Measurements from ENCODE around the gene C9orf153. TPM values are rescaled to one million over a fixed set of nuclear protein-coding genes. Genes with fewer than 3 reads are reported as not detected.
A peak's percentile ranks its signal among the peaks of the same experiment; 100 is the strongest.

Gene C9orf153
- total RNA-seq, 1 experiment from 2014 or later: not detected

- H3K9me3 ChIP-seq: no peaks in the 10 kb centered on the region
- H3K36me3 ChIP-seq (ENCODE audit: control insufficient read depth, insufficient read depth, low read length): no peaks in the 10 kb centered on the region; the same call in 1 of the 2 replicates
- Mint-ChIP-seq H3K4me3 (ENCODE audit: unreplicated experiment) (peak overlapping the region; percentile 76), H3K36me3 (ENCODE audit: insufficient read depth, unreplicated experiment) (peaks cover 18% of the 10 kb centered on the region), H3K27ac (ENCODE audit: unreplicated experiment) (peak overlapping the region; percentile 91), H3K27me3 (ENCODE audit: insufficient read depth, unreplicated experiment) (no peaks in the 10 kb centered on the region), H3K4me1 (ENCODE audit: low read depth, unreplicated experiment) (peaks cover 10% of the 10 kb centered on the region), H3K9me3 (ENCODE audit: unreplicated experiment) (no peaks in the 10 kb centered on the region)
- no peak for TF ChIP-seq CTCF (IDR thresholded peaks at IDR 0.05; ENCODE audit: insufficient read depth in 1 of 2, low read depth in 1 of 2, low read length in 1 of 2, severe bottlenecking in 1 of 2, unreplicated experiment in 1 of 2)
- H3K27me3 ChIP-seq (replicated peaks; ENCODE audit: control insufficient read depth, insufficient read depth, low read length): no peaks in the 10 kb centered on the region
- H3K4me3 ChIP-seq (ENCODE audit: low read depth, low read length): peak overlapping the region; percentile 84
- DNase-seq: no peak
- POLR2A ChIA-PET: no interaction called here
- peaks cover 3% of the 10 kb centered on the region; the same call in 1 of the 2 replicates for H3K4me1 ChIP-seq
- BruUV-seq (replicated peaks): TSS peak; percentile 87
- intact Hi-C loops (cut with micrococcal nuclease; ENCODE audit: unreplicated experiment): loop anchor here (5.0 kb wide), 1 partner anchor 141 kb away; no protein-coding TSS in a partner anchor
- CTCF ChIA-PET: interaction anchor here (1.4 kb wide), 1 partner anchor 80 kb away, joined by 6 read pairs; no protein-coding TSS in a partner anchor
Observed at GRCh38 chr9:86282979-86283535, 23.6 kb upstream of the C9orf153 start.

GRCh38 chr9:86282077-86282978 is 22.9 kb upstream of the C9orf153 start, which contains the start of gene ISCA1:
Gene ISCA1, minus strand, starts transcription at chr9:86282538. Its CDS starts 80 bp downstream, at chr9:86282458.
- peak within 1 kb of the TSS; percentile 84 for H3K4me3 ChIP-seq (ENCODE audit: low read depth, low read length)
- Mint-ChIP-seq H3K4me3 (ENCODE audit: unreplicated experiment) (peak within 1 kb of the TSS; percentile 76), H3K9me3 (ENCODE audit: unreplicated experiment) (no peaks in the 10 kb centered on the region), H3K4me1 (ENCODE audit: low read depth, unreplicated experiment) (peaks cover 10% of the 10 kb centered on the region), H3K36me3 (ENCODE audit: insufficient read depth, unreplicated experiment) (peaks cover 18% of the 10 kb centered on the region), H3K27me3 (ENCODE audit: insufficient read depth, unreplicated experiment) (no peaks in the 10 kb centered on the region), H3K27ac (ENCODE audit: unreplicated experiment) (peak within 1 kb of the TSS; percentile 91)
- DNase-seq: peak; percentile 92 to 94
- H3K27me3 ChIP-seq (replicated peaks; ENCODE audit: control insufficient read depth, insufficient read depth, low read length): no peaks in the 10 kb centered on the region
- no peaks in the 10 kb centered on the region; the same call in 1 of the 2 replicates for H3K36me3 ChIP-seq (ENCODE audit: control insufficient read depth, insufficient read depth, low read length)
- H3K9me3 ChIP-seq: no peaks in the 10 kb centered on the region
- POLR2A ChIA-PET: interaction anchor here (0.5 kb wide), 1 partner anchor 115 kb away, joined by 3 read pairs; no protein-coding TSS in a partner anchor
- CTCF ChIA-PET: interaction anchor here (1.4 kb wide), 1 partner anchor 80 kb away, joined by 6 read pairs; no protein-coding TSS in a partner anchor
- intact Hi-C loops (cut with micrococcal nuclease; ENCODE audit: unreplicated experiment): loop anchor here (5.0 kb wide), 1 partner anchor 140 kb away; no protein-coding TSS in a partner anchor
- peaks cover 3% of the 10 kb centered on the region; the same call in 1 of the 2 replicates for H3K4me1 ChIP-seq
- TF ChIP-seq CTCF (IDR thresholded peaks at IDR 0.05; ENCODE audit: insufficient read depth in 1 of 2, low read depth in 1 of 2, low read length in 1 of 2, severe bottlenecking in 1 of 2, unreplicated experiment in 1 of 2): no peak
- BruUV-seq (replicated peaks): no TSS peak

GRCh38 chr9:86281593-86282076 is 22.2 kb upstream of the C9orf153 start:
- Mint-ChIP-seq H3K4me1 (ENCODE audit: low read depth, unreplicated experiment) (peaks cover 10% of the 10 kb centered on the region), H3K36me3 (ENCODE audit: insufficient read depth, unreplicated experiment) (peaks cover 14% of the 10 kb centered on the region), H3K9me3 (ENCODE audit: unreplicated experiment) (no peaks in the 10 kb centered on the region), H3K4me3 (ENCODE audit: unreplicated experiment) (peak overlapping the region; percentile 76), H3K27ac (ENCODE audit: unreplicated experiment) (peak overlapping the region; percentile 91), H3K27me3 (ENCODE audit: insufficient read depth, unreplicated experiment) (no peaks in the 10 kb centered on the region)
- Histone ChIP-seq H3K27me3 (replicated peaks; ENCODE audit: control insufficient read depth, insufficient read depth, low read length) (no peaks in the 10 kb centered on the region), H3K4me3 (ENCODE audit: low read depth, low read length) (peak overlapping the region; percentile 84), H3K36me3 (ENCODE audit: control insufficient read depth, insufficient read depth, low read length) (no peaks in the 10 kb centered on the region; the same call in 1 of the 2 replicates), H3K9me3 (no peaks in the 10 kb centered on the region), H3K4me1 (peaks cover 3% of the 10 kb centered on the region; the same call in 1 of the 2 replicates)
- no TSS peak for BruUV-seq (replicated peaks)
- TF ChIP-seq CTCF (IDR thresholded peaks at IDR 0.05; ENCODE audit: insufficient read depth in 1 of 2, low read depth in 1 of 2, low read length in 1 of 2, severe bottlenecking in 1 of 2, unreplicated experiment in 1 of 2): no peak
- intact Hi-C loops (cut with micrococcal nuclease; ENCODE audit: unreplicated experiment): loop anchor here (5.0 kb wide), 1 partner anchor 139 kb away; no protein-coding TSS in a partner anchor
- DNase-seq: no peak
- ChIA-PET CTCF (interaction anchor here (1.4 kb wide), 1 partner anchor 79 kb away, joined by 6 read pairs; no protein-coding TSS in a partner anchor), POLR2A (no interaction called here)

Measured in Caco-2 (cell line).